Stimulated activated naive CD4-positive, alpha-beta T cell treated with Interleukin-2 at 50 U/mL for 16 hours (primary cell): ENCODE results near the gene PPP4R3A.
"Not testable (repeated sequence)": the region's sequence is repeated elsewhere in the genome, so short reads cannot be mapped to it uniquely, and the experiment has no call there.

Experiments used
- DNase-seq: peaks from one replicate; lab custom pipeline; 2025; lab: John Stamatoyannopoulos, UW

PPP4R3A gene

DNA sequence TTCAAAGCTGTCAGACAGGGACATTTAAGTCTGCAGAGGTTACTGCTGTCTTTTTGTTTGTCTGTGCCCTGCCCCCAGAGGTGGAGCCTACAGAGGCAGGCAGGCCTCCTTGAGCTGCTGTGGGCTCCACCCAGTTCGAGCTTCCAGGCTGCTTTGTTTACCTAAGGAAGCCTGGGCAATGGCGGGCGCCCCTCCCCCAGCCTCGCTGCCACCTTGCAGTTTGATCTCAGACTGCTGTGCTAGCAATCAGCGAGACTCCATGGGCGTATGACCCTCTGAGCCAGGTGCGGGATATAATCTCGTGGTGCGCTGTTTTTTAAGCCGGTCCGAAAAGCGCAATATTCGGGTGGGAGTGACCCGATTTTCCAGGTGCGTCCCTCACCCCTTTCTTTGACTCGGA is 73.8 kb downstream of the PPP4R3A start:
- DNase-seq: not testable (repeated sequence)

DNA sequence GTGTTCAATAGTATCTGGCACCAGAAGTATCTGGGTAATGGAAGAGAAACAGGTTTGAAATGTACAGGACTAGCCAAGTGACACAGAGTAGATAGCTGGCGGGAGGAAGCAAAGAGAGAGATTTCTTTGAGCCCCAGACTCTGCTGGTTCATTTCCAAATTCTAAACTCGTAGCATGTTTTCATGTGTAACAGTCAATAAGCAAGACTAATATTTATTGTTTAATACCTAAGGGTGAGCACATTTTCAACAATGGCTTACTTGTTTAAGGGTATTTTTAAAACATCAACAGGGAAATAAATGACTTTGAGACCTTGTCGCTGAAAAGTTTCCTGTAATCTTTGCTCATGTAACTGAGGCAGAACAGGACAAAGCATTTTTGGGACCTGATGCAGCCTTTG is 80.7 kb downstream of the PPP4R3A start:
- no peak for DNase-seq

DNA sequence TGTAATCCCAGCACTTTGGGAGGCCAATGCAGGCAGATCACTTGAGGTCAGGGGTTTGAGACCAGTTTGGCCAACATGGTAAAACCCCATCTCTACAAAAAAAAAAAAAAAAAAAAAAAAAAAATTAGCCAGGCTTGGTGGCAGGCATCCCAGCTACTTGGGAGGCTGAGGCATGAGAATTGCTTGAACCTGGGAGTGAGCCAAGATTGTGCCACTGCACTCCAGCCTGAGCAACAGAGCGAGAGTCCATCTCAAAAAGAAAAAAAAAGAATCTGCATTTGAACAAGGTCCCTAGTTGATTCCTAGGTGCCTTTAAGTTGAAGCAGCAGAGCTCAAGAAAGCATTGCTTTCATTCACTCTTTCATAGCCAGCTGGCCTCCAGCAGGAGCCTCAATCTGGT is 81.2 kb downstream of the PPP4R3A start:
- DNase-seq: not testable (repeated sequence)

DNA sequence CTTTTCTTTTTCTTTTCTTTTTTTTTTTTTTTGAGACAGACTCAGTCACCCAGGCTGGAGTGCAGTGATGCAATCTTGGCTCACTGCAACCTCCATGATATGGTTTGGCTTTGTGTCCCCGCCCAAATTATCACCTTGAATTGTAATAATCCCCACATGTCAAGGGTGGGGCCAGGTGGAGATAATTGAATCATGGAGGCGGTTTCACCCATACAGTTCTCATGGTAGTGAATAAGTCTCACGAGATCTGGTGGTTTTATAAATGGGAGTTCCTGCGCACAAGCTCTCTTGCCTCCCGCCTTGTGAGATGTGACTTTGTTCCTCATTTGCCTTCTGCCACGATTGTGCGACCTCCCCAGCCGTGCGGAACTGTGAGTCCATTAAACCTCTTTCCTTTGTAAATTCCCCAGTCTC is 84.6 kb downstream of the PPP4R3A start:
- not testable (repeated sequence) for DNase-seq

DNA sequence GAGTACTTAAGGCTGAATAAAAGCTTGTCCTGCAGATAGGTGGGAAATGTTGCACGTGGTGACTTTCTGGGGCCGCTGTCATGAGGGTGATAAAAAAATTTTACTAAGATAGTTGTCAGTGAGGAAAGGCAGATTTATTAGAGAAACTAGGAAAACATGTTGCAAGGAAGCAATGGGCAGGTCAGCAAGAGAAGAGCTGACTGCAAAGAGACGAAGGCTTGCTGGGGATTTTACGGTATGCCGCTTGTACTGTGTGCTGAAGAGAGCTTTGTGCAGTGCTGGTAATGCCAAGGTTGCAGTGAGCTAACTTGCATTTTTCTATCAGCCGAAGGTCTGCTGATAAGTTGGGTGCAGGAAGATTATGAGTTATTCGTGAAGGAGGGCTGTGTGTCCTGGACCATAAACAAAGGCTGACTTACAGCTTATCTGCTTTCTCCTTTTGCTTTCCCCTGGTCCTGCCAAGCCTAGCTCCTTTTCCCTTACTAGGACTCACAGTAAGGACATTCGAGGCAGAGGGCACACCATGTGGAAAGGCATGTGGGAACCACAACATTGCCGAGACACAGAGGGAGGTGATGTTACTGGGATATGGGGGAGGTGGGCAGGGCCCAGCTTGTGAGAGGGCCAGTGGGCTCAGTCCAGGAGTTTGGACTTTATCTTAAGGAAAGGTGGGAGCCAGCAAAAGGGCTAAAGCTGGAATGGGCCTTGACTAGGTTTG is 85.1 kb downstream of the PPP4R3A start:
- DNase-seq: no peak

DNA sequence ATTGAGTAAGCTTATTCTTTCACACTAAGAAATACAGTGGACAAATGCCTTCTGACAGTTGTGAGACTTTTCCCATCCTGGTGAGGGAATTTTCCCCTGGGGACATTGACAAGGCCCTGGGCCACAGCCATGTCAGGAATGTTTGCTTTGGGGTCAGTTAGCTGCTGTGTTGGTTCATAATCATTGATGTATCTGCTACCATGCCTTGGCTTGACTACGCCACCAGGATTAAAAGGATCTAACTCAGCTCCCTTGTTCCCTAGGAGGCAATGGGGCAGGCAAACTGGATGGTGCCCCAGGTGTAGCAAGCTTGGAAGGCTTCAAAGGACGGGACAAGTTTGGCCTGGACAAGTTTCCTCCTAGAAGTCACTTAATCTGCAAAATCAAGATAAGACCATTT is 89.4 kb downstream of the PPP4R3A start:
- DNase-seq: no peak

DNA sequence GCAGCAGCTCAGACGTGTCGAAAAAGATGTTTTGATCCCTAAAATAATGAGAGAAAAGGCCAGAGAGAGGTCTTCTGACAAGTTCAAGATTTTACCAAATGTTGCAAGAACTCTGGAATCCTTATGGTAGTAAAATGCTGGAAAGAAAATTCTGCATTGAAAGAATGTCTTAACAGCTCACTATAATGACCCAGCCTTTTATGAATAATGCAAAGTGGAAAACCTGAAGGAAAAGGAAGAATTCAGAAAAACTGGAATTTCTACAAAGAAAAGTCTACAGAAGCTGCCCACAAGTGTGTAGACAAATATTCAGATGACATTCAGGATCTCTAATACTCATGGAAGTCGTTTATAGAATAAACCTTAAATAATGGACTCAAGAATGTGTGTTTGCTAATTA is 90.7 kb downstream of the PPP4R3A start:
- DNase-seq: no peak

DNA sequence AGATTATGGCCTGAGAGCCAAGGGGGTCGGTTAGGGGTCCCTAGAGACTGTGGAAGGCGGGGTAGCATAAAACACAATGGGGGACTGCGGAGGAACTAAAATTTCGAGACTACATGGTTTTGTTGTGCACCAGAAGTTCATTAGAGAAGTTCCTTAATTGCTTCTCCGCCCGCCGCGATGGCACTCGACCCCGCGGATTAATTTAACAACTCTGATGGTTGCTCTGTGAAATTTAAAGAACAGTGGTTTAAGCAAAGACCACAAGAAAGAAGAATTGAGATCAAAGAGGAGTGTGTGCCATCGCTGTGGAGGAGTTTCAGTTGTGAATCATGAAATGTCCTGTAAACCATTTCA is 91.1 kb downstream of the PPP4R3A start:
- peak; percentile 66 for DNase-seq

DNA sequence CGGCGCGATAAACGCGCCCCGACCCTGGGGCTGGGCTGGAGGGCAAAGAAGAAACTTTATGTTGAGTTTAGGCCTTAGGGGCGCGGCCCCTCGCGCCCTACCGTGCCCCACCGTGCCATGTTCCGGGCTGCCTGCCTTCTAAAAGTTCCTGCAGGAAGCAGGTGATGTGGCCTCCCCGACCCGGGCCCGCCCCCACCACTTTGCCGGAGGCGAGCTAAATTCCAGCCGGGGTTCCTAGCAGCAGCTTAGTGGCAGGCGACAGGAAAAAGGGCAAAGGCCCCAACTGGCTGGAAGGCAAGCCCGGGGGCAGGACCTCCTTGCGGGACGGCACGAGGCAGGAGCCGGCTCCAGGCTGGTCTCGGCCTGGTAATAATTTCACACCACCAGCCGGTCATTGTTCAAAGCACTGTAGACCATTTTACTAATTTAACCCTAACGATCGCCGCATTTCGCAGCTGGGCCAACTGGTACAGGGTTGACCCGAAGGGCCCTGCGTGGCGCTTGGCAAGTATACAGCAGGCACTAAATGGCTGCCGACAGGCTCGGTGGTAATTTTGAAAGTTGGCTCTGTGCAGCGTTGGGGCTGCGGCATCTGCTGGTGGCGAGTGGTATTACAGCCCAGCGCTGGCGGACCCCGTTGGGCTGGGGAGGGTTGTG is 91.6 kb downstream of the PPP4R3A start:
- peak; percentile 71 for DNase-seq

DNA sequence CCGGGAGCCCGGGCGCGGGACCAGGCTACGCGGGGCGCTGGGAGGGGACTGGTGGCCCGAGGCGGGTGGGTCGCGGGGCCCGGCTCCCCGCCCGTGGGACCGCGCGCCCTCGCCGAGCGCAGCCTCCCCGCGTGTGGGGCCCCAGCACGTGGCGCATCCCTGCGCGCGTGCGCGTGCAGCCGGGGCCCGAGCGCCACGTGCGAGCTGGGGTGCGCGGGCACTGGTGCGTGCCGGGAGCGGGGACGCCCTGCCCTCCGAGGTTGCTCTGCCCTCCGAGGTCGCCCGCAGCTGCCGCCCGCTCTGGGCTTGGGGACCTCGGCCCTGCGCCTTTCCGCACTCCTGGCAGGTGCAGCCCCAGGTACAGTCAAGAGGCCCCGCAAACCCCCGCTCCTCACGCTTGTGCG is 92.1 kb downstream of the PPP4R3A start:
- peak; percentile 63 for DNase-seq

DNA sequence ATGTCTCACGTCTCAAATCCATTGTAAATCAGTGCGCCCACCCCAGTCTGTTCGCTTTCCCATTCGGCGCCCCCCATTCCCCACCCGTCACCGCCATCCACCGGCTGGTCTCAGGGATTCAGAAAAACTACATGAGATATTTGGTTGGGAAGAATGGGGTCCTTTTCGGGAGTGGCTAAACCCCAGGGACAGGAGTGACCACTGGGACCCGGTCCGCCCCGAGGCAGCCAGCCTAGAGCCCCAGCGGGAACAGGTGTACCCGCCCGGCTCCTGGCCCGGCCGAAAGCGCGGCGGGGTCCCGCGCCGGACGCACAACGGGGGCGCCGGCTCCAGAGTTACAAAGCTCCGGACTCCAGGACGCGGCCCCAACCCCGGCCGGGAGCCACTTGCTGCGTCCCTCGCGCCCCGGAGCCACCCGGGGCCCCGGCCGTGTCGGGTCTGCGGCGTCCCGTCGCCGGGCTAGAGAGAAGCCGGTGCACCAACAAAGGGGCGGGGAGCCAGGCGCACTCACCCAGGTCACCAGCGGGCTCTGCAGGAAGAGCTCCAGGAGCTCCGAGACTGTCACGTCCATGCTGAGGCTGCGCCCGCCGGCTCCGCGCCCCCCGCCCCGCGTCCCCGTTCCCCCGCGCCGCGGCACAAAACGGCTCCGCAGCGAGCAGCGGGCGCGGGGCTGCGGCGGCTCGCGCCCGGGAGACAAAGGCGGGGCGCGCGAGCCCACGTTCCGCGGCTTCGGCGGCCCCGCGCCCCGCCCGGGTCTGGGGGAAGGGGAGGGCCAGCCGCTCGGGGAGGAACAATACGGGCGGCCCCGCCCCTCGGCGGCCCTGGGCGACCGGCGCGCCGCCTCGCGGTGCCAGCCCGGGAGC is 92.8 kb downstream of the PPP4R3A start, which contains the start of gene CCDC88C:
Gene CCDC88C, minus strand, starts transcription at position 701 of the 863 bp plus-strand sequence. Its CDS starts 130 bp downstream, at position 571.
- DNase-seq: peak; percentile 75

DNA sequence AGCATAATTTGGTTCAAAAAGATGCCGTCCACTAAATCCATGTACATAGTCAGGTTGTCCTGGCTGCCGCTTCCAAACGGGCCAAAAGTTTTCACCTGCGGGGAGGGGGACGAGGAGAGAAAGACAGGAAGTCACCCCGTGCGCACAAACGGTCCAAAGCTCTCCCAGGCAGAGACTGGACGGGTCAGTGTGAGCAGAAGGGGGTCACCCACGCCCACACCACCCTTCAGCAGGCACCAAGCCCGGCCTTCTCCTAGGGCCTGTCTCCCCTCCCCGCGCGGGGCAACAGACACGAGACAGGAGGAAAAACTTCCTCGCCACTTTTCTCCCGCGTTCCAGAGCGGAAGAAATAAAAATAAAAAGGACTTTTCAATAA is 93.4 kb downstream of the PPP4R3A start:
- no peak for DNase-seq

DNA sequence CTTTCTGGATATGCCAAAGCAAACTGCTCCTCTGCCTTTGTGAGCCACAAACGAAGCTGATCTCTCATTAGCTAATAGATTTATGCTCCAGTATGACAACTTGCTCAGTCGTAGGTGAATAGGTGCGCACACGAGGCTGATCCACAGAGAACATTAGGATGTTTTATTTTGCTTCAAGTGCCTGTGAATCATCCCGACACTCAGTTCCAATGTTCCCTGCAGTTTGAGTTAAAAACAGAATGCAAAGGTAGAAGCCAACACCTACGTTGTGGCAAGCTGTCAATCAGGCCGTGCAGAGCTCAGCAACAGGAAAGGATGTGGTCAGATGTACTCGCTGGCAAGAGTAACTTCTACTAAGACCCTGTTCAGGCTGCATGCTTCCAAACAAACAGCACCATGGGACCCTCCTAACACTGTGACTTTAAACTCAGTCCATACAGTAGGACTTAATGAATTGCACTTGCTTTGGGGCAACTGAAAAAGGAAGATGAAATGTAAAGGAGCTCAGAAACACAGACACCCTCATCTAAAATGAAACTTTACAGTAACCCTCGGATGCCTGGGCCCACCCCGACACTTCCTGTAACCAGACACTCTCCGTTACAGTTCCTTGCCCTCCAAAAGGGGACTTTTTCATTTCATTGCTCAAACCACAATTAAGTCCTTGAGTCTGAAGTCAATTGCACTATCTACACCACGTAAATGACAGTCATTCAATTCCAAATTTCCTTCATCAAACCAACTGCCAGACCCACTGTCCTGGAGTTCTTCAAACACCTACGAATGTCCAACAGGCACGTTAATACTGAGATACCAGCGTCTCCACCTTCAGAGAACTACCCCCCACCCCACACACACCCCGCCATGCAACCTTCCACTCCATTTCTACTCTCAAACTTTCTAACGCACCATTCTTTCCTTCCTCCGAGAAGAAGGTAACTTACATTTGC is 94.0 kb downstream of the PPP4R3A start:
- peak; percentile 64 for DNase-seq

DNA sequence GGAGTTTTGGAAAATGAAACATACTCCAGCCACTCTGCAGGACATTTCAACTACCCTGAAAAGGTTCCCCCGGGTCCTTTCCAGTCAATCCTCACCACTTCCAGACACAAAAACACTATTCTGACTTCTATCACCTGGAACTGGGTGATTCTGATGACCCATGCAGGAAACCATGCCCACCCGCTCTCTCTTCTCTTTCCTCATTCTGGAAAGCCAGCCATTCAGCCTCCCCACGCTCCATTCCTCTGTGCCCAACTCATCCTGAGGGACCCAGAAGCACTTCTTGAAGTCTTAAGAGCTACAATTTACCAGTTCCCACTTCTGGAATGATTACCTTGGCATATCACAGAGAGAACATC is 95.7 kb downstream of the PPP4R3A start:
- DNase-seq: no peak

DNA sequence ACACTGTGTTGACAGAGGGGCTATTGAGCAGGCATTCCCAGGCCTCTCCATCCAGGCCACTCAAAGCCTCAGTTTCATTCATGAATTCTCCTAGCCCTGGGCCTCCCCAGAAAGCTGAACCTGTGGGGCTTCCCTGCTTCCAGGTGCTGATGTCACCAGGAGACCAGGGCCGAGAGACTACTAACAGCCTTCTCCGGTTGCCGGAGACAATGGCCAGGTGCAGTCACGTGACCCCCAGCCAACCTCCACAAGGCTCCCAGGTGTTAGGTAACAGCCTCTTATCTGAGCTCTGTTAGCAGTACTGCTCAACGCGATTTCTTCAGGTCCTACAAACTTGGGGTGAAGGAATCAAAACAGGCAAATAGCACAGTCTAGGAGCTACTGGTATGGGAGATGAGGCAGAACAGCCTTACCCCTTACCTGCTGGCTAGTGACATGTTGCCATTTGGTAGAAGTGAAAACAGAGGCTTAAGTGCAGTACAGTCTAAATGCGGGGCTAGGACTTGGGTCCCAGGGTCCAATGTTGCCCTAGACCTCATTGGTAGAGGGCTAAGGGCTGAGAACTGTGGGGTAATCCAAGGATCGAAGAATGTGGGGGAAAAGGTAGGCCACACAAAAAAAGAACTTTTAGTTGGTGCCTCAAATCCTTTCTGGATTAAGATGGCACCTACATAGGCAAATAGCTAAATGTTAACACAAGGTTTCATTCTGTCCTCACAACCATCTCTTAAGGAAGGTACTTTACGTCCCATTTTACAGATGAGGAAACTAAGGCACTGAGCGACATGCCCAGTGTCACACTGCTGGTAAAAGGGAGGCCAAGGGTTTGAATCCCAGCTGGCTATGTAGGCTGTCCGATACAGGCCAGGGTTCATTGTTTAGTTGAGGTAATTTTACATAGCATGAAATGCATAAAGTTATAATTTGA is 96.3 kb downstream of the PPP4R3A start:
- DNase-seq: peak; percentile 25

DNA sequence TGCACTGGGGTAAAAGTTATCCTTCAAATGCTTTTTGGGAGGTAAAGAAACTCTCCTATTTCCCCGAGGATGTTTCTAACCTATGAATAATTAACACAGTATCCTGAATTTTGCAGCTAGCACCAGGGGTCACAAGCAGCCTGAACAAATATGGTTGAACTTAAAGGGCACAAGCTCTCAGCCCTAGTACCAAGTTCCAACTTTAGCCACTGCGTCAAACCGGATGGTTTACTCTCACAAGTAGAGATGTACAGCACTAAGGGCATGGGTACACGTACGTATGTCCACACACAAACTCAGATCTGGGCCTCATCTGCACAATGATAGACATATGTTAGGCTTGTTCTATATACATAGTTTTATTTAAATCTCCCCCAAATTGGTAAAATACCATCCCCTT is 97.2 kb downstream of the PPP4R3A start:
- no peak for DNase-seq

DNA sequence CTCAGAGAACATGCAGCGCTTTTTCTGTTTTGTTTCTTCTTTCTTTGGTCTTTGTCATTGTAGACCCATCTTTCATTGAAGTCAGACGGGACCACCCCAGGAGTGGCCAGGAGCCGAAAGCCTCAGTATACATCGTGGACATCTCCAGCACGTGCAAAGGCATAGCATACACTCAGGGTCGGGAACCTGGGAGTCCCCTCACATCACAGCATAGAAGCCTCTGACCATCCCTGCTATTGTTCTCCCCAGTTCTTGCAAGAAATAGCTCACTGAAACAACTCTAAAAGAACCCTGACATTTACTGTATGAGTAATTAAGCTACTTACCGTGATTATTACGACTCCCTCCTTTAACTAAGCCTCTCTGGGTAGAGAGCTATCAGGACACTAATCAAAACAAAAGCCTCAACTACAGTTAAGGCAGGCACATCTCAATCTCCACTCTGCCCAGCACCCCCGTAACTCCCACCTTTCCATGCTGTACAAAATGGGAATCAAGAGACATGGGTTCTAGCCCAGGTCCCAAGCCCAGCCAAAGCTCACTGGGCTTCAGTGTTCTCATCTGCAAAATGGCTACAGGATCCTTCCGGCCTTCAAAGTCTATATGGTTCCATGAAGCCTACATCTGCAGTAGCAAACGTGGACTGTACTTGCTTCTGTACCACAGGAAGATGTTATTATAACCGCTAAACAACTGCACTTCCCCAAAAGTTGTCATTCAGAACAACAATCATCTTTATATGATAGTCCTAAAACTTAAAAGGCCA is 99.2 kb downstream of the PPP4R3A start:
- no peak for DNase-seq

DNA sequence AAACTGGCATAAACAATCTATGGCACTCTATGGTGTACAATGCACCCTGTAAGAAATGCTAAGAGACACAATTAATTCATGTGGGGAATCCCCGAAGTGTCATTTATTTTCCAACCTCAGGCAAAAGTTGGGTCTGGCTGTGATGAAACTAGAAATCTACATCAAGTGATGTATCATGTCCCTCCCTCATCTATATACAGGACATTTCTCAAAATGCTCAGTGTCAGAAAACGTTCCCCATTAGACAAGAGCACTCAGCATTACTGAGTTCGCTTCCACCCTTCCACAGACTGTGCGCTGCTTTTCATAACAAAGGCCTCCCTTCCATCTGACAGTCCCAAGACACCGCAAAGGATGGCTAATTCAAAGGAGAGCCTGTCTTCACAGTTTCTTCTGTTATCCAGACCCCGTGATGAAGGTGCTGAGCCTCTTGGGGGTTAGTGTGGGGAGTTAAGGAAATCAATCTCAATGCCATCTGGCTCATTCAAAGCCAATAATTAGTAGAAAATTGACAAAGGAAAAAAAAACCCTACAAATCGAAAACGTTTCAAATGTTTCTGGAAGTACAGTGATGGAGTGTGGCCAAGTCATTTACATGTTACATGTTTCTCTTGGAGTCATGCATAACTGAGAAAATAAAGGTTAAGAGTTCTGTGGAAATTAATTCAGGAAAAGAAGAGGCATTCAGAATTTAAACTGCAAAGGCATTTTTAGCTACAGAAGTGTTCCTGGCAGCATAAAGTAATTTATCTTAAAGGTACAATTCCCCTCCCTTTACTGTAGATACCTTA is 100.0 kb downstream of the PPP4R3A start:
- no peak for DNase-seq

DNA sequence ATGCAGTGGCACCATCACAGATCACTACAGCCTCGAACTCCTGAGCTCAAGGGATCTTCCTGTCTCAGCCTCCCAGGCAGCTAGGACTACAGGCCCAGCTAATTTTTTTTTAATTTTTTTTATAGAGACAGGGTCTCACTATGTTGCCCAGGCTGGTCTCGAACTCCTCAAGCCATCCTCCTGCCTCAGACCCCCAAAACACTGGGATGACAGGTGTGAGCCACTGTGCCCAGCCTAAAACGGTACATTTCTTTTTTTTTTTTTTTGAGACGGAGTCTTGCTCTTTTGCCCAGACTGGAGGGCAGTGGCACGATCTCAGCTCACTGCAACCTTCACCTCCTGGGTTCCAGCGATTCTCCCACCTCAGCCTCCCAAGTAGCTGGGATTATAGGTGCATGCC is 100.9 kb downstream of the PPP4R3A start:
- not testable (repeated sequence) for DNase-seq
